ENCODE results near the gene ARMH4.

The ARMH4 gene

GRCh38 chr14:58026219-58026618 lies 125.8 kb downstream of the ARMH4 start:
- no peak for DNase-seq

- no peak for DNase-seq
These were observed 137.2 kb downstream of the ARMH4 start for GRCh38 chr14:58014778-58015177.

- DNase-seq: no peak
These were observed 149.4 kb downstream of the ARMH4 start for GRCh38 chr14:58002618-58003017.

- no peak for DNase-seq
These were observed 152.0 kb downstream of the ARMH4 start for GRCh38 chr14:57999979-58000378.

DNA sequence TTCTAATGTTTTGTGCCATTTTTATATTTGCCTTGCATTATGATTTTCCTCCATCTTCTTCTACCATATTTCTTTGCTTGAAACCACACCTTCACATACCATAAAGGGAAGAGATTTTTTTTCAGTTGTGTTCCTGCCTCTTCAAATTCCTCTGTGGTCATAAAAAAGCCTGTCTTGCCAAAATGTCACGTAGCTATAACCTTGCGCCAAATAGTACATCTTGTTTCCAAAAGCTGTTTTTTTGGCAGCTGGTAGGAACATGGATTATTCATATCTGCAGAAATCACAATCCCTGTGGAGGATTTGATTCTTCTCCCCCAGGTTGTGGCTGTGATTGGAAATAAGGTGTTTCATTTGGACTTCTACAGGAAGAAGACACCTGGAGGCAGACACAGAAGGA lies 152.5 kb downstream of the ARMH4 start:
- no peak for DNase-seq

- no peak for DNase-seq
These were observed 153.2 kb downstream of the ARMH4 start for GRCh38 chr14:57998766-57999165.

DNA sequence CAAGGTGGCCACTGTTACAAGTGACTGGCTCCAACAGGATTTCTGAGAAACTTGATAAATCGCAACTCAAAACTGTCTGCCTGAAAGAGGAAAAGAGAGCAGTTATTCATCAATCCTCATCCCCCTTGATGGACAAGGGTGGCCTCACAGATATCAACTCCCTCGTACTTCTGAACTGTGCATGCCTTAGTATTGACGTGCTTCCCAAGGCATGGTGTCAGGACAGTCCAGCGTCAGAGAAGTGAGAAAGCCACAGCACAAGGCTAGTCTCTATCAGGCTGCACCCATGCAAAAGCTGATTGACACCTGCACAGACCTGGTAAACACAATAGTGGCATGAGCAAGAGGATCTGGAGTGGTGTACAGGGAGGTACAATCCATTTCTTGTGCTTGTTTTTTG lies 160.7 kb downstream of the ARMH4 start:
- DNase-seq: no peak

DNA sequence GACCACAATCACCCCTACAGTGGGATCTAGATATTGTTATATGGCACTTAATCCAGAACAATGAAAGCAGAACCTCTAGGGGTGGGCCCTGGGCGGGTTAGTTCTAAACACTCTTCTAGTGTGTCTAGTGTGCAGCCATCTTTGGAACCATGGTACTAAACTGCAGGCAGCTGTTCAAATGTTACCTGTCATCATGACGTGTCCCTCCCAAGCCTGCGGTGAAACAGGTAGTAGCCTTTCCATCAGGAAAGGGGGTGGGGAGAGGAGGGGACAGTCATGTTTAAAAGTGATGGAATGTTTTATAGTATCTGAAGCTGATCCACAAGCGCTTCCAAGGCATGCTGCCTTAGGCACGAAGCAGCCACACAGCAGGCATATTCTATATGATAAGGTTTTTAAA lies 163.6 kb downstream of the ARMH4 start:
- DNase-seq: no peak

DNA sequence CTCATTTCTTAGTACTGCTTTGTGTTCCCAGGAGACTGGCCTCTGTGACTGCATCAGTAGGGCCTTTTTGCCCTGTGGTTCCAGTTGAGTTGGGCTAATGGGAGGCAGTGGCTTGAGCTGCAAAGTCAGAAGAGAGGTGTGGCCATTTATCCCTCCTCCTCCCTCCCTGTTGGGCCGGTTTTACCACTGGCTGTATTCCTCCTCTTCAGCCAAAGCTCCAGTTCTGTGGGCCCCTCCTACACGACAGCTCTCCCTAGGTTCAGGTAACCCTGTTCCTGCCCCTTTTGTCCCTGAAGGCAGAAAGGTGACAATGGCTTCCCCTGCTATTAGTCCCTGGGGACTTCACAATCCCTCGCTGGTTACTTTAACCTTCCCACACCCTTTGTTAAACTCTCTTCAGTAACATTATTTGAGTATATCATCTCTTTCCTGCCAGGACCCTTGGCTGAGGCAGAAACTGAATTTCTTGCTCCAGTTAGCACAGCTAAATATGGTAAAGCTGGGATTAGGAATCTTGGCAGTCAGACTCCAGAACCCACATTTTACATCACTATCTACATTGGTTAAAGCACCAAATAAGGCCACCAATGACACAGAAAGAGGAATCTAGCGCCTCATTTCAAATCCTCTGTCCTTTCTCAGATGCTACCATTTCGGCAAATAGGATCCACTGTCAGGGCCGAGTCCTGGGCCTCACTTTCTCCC lies 164.3 kb downstream of the ARMH4 start:
- no peak for DNase-seq

GRCh38 chr14:57987051-57987450 lies 165.0 kb downstream of the ARMH4 start:
- DNase-seq: no peak

GRCh38 chr14:57982804-57983634 lies 169.0 kb downstream of the ARMH4 start:
- no peak for DNase-seq

DNA sequence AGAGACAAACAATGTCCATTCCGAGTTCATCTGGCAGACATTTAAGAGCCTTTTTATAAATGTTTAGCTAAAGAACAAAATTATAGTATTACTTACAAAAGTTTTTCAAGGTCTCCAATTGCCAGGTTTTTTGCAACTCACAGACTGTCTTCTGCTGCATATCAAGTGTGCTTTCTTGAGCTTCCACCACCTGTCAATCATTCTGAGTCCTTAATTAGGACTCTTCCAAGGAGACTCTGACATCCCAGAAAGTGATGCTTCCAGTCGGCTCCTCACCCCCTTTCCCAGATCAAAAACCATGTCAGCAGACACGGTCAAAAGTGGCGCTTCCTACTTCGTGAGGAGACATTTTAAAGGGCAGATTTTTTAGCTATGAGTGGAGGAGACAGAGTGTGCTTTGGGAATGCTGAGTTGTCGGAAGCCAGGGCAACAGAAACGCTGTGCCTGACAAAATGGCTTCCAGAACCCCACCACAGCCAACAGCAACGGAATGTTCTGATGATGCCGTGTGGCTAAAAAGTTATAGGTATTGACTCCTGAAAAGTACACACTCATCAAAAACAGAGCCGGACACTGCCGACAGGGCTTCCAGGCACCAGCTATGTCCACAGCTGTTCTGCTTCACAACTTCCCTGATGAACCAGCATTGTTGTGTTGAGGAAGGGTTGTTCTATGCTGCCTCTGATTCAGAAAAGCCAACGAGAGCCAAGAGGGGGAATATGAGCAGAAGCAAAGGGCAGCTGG lies 170.0 kb downstream of the ARMH4 start:
- no peak for DNase-seq

DNA sequence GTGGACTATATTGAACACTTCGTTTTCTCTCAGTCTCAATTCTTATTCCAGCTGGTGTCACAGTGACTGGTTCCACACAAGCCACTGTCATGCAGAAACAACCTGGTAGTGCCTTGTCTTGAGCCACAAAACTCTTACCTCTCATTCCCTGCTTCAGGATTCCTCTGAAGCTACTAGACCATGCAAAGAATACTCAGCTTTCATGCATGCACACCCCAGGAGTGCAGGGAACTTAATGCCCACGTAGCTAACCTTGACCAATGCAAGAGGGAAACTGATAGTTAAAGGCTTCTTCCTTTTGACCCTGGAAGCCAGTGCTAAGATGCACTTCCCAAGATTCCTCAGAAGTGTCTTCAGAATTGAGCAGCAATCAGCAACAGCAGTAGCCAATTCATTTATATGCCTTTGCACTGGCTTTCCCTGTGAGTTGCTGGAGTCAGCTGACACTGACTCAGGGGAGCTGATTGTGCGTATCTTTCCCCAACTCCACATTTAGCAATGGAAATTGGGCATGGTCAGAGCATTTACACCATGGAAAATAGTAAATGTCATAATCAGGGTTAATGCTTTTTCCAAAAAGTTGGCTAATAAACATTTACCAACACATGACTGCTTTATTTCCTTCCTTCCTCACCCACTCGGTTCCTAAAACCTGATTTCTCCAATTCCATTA lies 172.5 kb downstream of the ARMH4 start:
- DNase-seq: no peak

DNA sequence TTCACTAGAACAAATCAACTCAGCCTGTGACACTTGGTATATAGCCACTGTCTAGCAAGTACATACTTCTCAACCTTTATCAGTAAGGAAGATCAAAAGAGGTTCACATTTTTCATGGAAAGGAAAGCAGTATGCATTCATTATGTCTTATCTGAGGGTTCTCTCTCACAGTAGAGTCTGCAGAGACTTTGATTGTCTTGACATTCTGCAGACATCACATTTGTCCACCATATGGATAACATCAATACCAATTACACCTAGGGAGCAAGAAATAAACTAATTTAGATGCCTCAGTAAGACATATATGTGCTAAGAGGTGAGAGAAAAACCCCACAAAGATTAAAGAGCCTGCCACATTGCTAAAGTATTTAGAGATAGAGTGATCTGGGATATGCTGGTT lies 175.3 kb downstream of the ARMH4 start:
- no peak for DNase-seq

- DNase-seq: no peak
These were observed 177.1 kb downstream of the ARMH4 start for GRCh38 chr14:57974896-57975295.

DNA sequence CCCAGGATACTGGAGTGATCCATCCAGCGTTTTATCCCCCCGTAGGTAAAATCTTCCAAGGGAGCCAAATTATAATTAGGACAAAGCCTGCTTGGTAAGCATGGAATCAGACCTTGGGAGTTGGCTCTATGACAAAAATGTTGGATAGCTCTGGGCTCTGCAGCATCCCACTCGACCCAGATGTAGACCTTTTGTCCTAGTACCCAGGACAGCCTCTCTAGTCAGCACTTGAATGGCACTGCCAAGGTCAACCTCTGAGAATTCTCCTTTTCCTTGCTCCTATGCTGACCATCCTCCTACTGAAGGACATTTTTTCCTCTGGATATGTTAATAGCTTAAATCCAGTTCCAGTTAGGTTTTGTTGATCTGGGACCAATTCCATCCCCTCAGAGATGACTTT lies 181.4 kb downstream of the ARMH4 start:
- no peak for DNase-seq

DNA sequence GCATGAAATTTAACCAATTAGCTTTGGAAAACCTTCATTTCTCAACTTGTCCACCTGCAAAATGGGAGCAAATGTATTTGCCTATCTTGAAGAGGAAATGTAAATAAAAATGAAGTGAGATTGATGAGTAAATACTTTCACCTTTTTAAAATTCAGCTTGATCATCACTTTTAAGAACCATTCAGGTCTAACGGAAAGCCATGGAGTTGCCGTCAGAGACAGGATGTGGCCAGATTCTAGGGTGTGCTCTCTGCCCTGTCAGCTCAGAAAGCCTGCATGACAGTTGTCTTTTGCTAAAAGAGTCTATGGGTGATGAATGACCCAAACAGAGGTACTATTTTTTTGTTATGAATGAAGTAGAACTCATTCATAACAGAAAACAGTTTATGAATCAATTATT lies 181.8 kb downstream of the ARMH4 start:
- DNase-seq: no peak

GRCh38 chr14:57963071-57963470 lies 188.9 kb downstream of the ARMH4 start:
- DNase-seq: no peak

DNA sequence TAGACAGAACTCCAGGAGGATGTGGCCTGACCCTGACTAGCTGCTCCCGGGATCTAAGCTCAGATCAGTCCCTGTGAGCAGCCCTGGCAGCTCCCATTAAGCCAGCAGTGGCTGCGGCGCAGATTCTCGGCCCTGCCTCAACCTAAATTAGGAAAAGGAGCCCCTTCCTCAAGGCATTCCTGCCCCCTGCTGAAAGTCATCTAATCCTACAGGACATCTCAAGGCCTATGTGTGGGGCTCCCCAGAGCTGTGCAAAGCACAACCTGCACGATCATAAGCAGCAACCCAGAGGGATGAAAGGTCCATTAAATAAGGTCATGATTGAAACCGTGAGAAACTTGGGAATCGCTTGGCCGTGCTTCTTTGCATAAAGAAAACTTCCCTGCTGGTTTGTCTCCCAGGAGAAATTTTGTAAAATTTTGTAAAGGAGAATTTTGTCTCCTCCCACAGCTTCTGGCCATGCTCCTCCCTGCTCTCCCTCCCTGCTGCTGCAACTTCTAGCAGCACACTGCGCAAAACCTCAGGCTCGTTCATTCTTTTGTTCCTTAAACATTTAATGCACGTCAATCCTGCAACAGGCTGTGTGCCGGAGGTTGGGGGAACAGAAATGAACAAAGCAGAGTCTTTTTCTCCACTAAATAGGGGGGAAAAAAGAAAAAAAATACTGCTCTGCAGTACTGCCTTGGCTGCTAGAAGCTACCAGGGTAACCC lies 189.5 kb downstream of the ARMH4 start:
- no peak for DNase-seq

DNA sequence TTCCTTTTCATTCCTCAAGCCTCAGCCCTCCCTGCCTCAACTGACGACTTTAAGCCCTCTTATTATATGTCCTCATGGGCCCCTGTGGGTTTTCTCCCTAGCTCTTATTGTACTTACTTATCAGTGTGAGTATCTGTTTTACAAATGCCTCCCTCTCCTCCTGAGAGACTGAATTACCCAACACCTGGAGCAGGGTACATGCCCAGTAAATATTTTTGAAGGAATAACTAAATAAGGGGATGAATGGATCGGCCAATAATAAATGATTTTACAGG lies 190.3 kb downstream of the ARMH4 start:
- no peak for DNase-seq

DNA sequence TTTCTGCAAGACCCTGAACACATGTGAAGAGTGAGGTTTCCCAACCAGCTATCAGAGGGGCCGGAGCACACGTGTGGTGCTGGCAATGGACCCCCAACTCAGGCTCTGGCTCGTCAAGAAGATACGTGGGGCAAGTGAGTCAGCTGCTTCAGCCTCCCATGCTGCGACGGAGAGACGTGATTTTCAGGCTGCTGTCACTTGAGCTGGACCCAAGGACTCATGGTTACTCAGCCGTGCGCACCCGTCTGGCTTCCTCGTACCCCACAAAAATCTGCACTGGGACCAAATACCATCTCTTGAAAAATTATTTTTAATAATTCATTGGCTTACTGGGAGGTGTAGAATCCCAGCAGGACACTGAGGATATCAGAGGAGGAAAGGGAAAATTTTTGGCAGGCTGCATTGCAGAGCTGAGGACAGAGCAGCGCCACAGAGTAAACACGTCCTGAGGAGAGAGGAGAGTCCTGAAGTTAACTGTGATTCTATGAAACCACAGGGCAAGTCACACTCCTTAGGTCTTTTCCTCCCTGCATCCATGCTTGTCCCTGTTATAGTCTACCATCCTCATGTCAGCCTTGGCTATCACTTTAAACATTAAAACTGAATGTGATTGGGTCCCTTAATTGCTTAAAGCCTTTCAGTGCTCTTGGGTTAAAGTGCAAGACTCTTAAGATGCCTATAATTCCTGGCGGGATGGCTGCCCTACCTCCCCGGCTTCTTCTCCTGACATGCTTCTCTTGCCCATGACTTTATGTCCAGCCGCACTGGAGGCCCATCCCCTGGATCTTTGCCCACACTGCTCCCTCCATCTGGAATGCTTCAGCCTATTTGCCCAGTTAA lies 190.8 kb downstream of the ARMH4 start:
- no peak for DNase-seq

DNA sequence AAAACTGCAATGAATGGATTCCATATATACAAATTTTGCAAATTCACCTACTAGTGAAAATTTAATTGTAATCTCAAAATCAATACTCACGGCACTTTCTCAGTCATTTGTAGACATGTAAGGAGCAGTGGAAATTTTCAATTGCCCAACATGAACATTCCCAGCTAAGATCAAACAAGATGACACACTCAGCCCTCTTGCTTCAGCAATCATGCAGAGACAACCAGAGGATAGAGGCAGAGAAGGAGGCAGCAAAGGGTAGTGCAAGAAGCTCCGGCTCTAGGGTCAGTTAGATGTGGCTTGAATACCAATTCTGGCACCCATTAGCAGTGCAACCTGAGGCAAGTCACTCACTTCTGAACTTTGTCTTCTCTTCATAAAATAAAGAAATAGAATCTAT lies 194.6 kb downstream of the ARMH4 start:
- DNase-seq: no peak

Data from activated gamma-delta T cell treated with Interleukin-2 at 50 U/mL for 16 hours (primary cell).